Keratinocyte (primary cell): ENCODE measurements around the gene PUS7L. TPM values are rescaled to one million over a fixed set of nuclear protein-coding genes. Genes with fewer than 3 reads are reported as not detected.
"Not testable (repeated sequence)": the region's sequence is repeated elsewhere in the genome, so short reads cannot be mapped to it uniquely, and the experiment has no call there.

Source experiments
- DNase-seq: peaks from one replicate; pipeline ENCODE4 v3.0.0-alpha.2; 2011; ENCODE audit warnings: low read depth, missing footprints, low spot score
- FAIRE-seq: peaks from 2 replicates; lab custom pipeline; 2011; peaks lifted over from hg19 to GRCh38; lab: Jason Lieb, UNC
- H2AFZ ChIP-seq: 2 replicates; pipeline ENCODE4 v1.6.0; 2012; ENCODE audit warnings: low read length, control low read depth, inconsistent platforms; ENCODE audit not compliant: control insufficient read depth
- H3K27ac ChIP-seq: 2 replicates; pipeline ENCODE4 v1.5.1; 2011; ENCODE audit warnings: low read length; ENCODE audit not compliant: control insufficient read depth, insufficient read depth
- H3K27me3 ChIP-seq: 3 replicates; pipeline ENCODE4 v1.6.0; 2011; ENCODE audit warnings: low read length; ENCODE audit not compliant: control insufficient read depth, insufficient read depth; ENCODE audit errors: extremely low read depth
- H3K36me3 ChIP-seq, 2 experiments: 2 replicates in 1 of 2; 3 replicates in 1 of 2; pipeline ENCODE4 v1.5.1; 2011; ENCODE audit warnings: low read length in 2 of 2, mild to moderate bottlenecking in 1 of 2; ENCODE audit not compliant: control insufficient read depth in 2 of 2, insufficient read depth in 2 of 2; ENCODE audit errors: extremely low read depth in 1 of 2
- H3K4me1 ChIP-seq: 3 replicates; pipeline ENCODE4 v1.5.1; 2011; ENCODE audit warnings: low read length; ENCODE audit not compliant: control insufficient read depth, insufficient read depth; ENCODE audit errors: extremely low read depth
- H3K4me2 ChIP-seq: 3 replicates; pipeline ENCODE4 v1.6.0; 2011; ENCODE audit warnings: low read depth, low read length; ENCODE audit not compliant: control insufficient read depth, insufficient read depth; ENCODE audit errors: extremely low read depth
- H3K4me3 ChIP-seq, 3 experiments: fragments of 200-600 bp in 1 of 3; sonication (generic) in 1 of 3; 2 replicates in 2 of 3; 3 replicates in 1 of 3; pipeline ENCODE4 v1.5.1; 2011 to 2016; ENCODE audit warnings: low read length in 3 of 3, mild to moderate bottlenecking in 3 of 3, control low read depth in 2 of 3, inconsistent platforms in 1 of 3, low read depth in 1 of 3, mixed read lengths in 1 of 3, mixed run types in 1 of 3, moderate library complexity in 1 of 3; ENCODE audit not compliant: control insufficient read depth in 2 of 3, insufficient read depth in 2 of 3; ENCODE audit errors: extremely low read depth in 1 of 3
- H3K79me2 ChIP-seq: 2 replicates; pipeline ENCODE4 v1.6.0; 2012; ENCODE audit warnings: low read length; ENCODE audit not compliant: control insufficient read depth, insufficient read depth
- H3K9ac ChIP-seq: 3 replicates; pipeline ENCODE4 v1.6.0; 2011; ENCODE audit warnings: low read length; ENCODE audit not compliant: control insufficient read depth, insufficient read depth; ENCODE audit errors: extremely low read depth
- H3K9me1 ChIP-seq: 3 replicates; pipeline ENCODE4 v1.6.0; 2011; ENCODE audit warnings: low read length; ENCODE audit not compliant: control insufficient read depth, insufficient read depth; ENCODE audit errors: extremely low read depth
- H3K9me3 ChIP-seq: 2 replicates; pipeline ENCODE4 v1.5.1; 2012; ENCODE audit warnings: low read depth, low read length; ENCODE audit not compliant: control insufficient read depth
- H4K20me1 ChIP-seq: 3 replicates; pipeline ENCODE4 v1.6.0; 2011; ENCODE audit warnings: low read length; ENCODE audit not compliant: control insufficient read depth, insufficient read depth; ENCODE audit errors: extremely low read depth
- EZH2 ChIP-seq: IDR thresholded peaks from one replicate; pipeline ENCODE4 v1.6.1; 2012; ENCODE audit warnings: inconsistent platforms, mild to moderate bottlenecking, low read length, moderate library complexity
- dilution Hi-C: fragments of 300-500 bp; cut with MboI; formaldehyde crosslinking; loops from one replicate; pipeline ENCODE4 v1.7.0; 2020; ENCODE audit warnings: low sequenced_read_pairs; ENCODE audit not compliant: extremely low pct_ligation_motif_present
- polyA plus RNA-seq, 5 experiments: library from polyadenylated mRNA; depleted of rRNA in 3 of 5; stranded (reverse) in 3 of 5; stranded (forward) in 1 of 5; unstranded in 1 of 5; fragments of >200 nt; gene quantifications; 1 replicate in 1 of 5; 2 replicates in 3 of 5; 3 replicates in 1 of 5; pipeline versions ENCODE4 v1.2.1 to v1.2.3, GENCODE V29; 2011 to 2012; ENCODE audit warnings: missing spikeins in 2 of 5, low read depth in 1 of 5, low replicate concordance in 1 of 5
- TF ChIP-seq, protein P1 (sequence below), 3 experiments: IDR thresholded peaks in 1 of 3; conservative IDR thresholded peaks in 1 of 3; optimal IDR thresholded peaks in 1 of 3; 2 replicates in 2 of 3; 3 replicates in 1 of 3; pipeline versions ENCODE3 to v1.5.1; 2011; ENCODE audit warnings: low read length in 3 of 3, mild to moderate bottlenecking in 3 of 3, moderate library complexity in 2 of 3, control low read depth in 1 of 3, inconsistent platforms in 1 of 3; ENCODE audit not compliant: insufficient read depth in 2 of 3; ENCODE audit errors: extremely low read depth in 1 of 3

Gene PUS7L
- polyA plus RNA-seq, 1 donor (not counting 4 experiments of a cell fraction or from before 2014, with no cell fraction given), result 10.8 TPM

DNA sequence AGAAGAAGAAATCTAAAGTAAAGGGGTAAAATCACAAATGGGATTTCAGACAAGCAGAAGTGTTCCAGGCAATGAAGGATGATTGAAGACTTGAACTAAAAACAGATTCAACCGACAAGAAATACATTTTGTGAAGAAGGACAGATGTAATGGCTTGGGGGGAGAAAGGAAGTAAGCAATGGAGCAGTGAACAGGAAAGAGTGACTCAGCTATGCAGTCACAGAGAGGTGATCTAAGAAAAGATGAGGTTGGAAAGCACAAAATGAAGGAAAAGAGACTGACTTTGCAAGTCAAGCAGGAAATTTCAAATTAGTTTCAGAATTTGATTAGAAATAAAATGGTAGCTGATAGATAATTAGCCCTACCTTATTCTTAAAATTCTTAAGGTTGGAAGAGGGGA is 66.5 kb downstream of the PUS7L start:
- H3K9ac ChIP-seq, result no peak overlapping the region
- FAIRE-seq (peak; percentile 67), DNase-seq (no peak)
- no peaks in the 10 kb centered on the region for H3K27me3 ChIP-seq
- H3K36me3 ChIP-seq, result no peaks in the 10 kb centered on the region
- H2AFZ ChIP-seq, result no peak overlapping the region
- no peak overlapping the region for H3K4me2 ChIP-seq
- no peak for TF ChIP-seq EZH2
- TF ChIP-seq, protein P1, sequence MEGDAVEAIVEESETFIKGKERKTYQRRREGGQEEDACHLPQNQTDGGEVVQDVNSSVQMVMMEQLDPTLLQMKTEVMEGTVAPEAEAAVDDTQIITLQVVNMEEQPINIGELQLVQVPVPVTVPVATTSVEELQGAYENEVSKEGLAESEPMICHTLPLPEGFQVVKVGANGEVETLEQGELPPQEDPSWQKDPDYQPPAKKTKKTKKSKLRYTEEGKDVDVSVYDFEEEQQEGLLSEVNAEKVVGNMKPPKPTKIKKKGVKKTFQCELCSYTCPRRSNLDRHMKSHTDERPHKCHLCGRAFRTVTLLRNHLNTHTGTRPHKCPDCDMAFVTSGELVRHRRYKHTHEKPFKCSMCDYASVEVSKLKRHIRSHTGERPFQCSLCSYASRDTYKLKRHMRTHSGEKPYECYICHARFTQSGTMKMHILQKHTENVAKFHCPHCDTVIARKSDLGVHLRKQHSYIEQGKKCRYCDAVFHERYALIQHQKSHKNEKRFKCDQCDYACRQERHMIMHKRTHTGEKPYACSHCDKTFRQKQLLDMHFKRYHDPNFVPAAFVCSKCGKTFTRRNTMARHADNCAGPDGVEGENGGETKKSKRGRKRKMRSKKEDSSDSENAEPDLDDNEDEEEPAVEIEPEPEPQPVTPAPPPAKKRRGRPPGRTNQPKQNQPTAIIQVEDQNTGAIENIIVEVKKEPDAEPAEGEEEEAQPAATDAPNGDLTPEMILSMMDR (optimal IDR thresholded peaks at IDR 0.05 in 1 of 3, IDR thresholded peaks at IDR 0.05 in 1 of 3, conservative IDR thresholded peaks at IDR 0.05 in 1 of 3; ENCODE audit: extremely low read depth in 1 of 3, insufficient read depth in 2 of 3, low read length in 3 of 3), result no peak
- H3K9me3 ChIP-seq, result no peaks in the 10 kb centered on the region
- no peak overlapping the region for H3K27ac ChIP-seq
- H4K20me1 ChIP-seq, result no peaks in the 10 kb centered on the region
- dilution Hi-C loops, result no loop called here
- no peaks in the 10 kb centered on the region for H3K9me1 ChIP-seq
- H3K4me3 ChIP-seq, result no peak overlapping the region
- H3K4me1 ChIP-seq, result no peaks in the 10 kb centered on the region
- no peaks in the 10 kb centered on the region for H3K79me2 ChIP-seq

DNA sequence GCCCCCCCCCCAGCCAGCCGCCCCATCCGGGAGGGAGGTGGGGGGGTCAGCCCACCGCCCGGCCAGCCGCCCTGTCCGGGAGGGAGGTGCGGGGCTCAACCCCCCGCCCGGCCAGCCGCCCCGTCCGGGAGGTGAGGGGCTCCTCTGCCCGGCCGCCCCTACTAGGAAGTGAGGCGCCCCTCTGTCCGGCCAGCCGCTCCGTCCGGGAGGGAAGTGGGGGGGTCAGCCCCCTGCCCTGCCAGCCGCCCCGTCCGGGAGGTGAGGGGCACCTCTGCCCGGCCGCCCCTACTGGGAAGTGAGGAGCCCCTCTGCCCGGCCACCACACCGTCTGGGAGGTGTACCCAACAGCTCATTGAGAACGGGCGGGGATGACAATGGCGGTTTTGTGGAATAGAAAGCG is 73.1 kb downstream of the PUS7L start:
- H4K20me1 ChIP-seq, H2AFZ ChIP-seq, H3K9me1 ChIP-seq, H3K4me2 ChIP-seq, DNase-seq, H3K4me3 ChIP-seq, H3K9me3 ChIP-seq, dilution Hi-C loops, H3K9ac ChIP-seq, H3K36me3 ChIP-seq, H3K79me2 ChIP-seq, H3K27ac ChIP-seq, H3K27me3 ChIP-seq, FAIRE-seq, H3K4me1 ChIP-seq: not testable (repeated sequence)

DNA sequence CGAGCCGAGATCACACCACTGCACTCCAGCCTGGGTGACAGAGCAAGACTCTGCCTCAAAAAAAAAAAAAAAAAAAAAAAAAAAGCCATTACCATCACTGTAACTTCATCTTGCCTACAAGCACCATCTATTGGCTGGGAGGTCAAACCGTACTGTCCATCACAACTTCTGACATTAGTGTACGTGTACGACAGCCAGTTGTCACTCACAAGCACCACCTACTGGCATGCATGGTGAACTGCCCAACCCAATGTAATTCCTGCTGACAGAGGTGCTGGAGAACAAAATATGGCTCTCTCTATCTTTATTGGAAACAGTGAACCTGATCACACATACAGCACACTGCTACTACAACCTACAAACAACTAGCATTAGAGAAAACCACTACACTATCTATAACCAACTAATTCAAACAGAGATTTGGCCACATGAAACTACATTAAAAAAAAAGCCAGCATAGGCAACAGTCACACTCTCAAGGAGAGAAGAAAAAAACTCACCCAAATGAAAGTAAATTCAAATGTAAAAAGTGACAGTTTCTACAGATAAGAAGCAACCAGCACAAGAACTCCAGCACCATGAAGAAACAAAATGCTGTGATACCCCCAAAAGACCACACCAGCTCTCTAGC is 82.3 kb downstream of the PUS7L start:
- no peaks in the 10 kb centered on the region for H3K9me3 ChIP-seq
- TF ChIP-seq, protein P1 (optimal IDR thresholded peaks at IDR 0.05 in 1 of 3, IDR thresholded peaks at IDR 0.05 in 1 of 3, conservative IDR thresholded peaks at IDR 0.05 in 1 of 3; ENCODE audit: extremely low read depth in 1 of 3, insufficient read depth in 2 of 3, low read length in 3 of 3), result peak; percentile 71 to 88 (median 76)
- TF ChIP-seq EZH2, result no peak
- peak; percentile 60 for FAIRE-seq
- H2AFZ ChIP-seq, result no peak overlapping the region
- no peaks in the 10 kb centered on the region for H3K36me3 ChIP-seq
- DNase-seq, result no peak
- dilution Hi-C loops, result no loop called here
- H3K27ac ChIP-seq, result no peak overlapping the region
- no peak overlapping the region for H3K9ac ChIP-seq
- no peak overlapping the region for H3K4me2 ChIP-seq
- no peaks in the 10 kb centered on the region for H3K27me3 ChIP-seq
- H3K9me1 ChIP-seq, result no peaks in the 10 kb centered on the region
- no peaks in the 10 kb centered on the region for H3K4me1 ChIP-seq
- no peaks in the 10 kb centered on the region for H4K20me1 ChIP-seq
- no peak overlapping the region for H3K4me3 ChIP-seq
- no peaks in the 10 kb centered on the region for H3K79me2 ChIP-seq
